Activated CD4-positive, alpha-beta T cell treated with anti-CD3 and anti-CD28 coated beads, Interleukin-2, amount 10 ng/mL, durations not matched to agents 7 days and 5 days (primary cell): ENCODE measurements around the gene TMEM203. TPM values are rescaled to one million over a fixed set of nuclear protein-coding genes. Genes with fewer than 3 reads are reported as not detected.
A peak's percentile ranks its signal among the peaks of the same experiment; 100 is the strongest.

Experiments used
- CTCF ChIA-PET: fragments of 350-600 bp; sonication (Branson Sonifier 250); formaldehyde crosslinking; loops from one replicate; lab custom pipeline; 2021; ENCODE audit warnings: antibody characterized with exemption; lab: Charles Lee
- POLR2A ChIA-PET: fragments of 350-600 bp; sonication (Branson Sonifier 250); formaldehyde crosslinking; loops from one replicate; lab custom pipeline; 2021; ENCODE audit warnings: antibody characterized with exemption; lab: Charles Lee
- DNase-seq: peaks from one replicate; pipeline ENCODE4 v3.0.0-alpha.2; 2020
- H3K27ac Mint-ChIP-seq: one replicate; pipeline ENCODE4 v1.8.0; 2021; ENCODE audit warnings: mild to moderate bottlenecking, moderate library complexity, mixed read lengths
- H3K27me3 Mint-ChIP-seq: one replicate; pipeline ENCODE4 v1.8.0; 2021; ENCODE audit warnings: mixed read lengths
- H3K36me3 Mint-ChIP-seq: one replicate; pipeline ENCODE4 v1.8.0; 2021; ENCODE audit warnings: low read depth, mixed read lengths
- H3K4me1 Mint-ChIP-seq: one replicate; pipeline ENCODE4 v1.8.0; 2021; ENCODE audit warnings: mixed read lengths
- H3K4me3 Mint-ChIP-seq: one replicate; pipeline ENCODE4 v1.8.0; 2021; ENCODE audit warnings: mild to moderate bottlenecking, moderate library complexity, mixed read lengths
- H3K9me3 Mint-ChIP-seq: one replicate; pipeline ENCODE4 v1.8.0; 2021; ENCODE audit warnings: mixed read lengths
- total RNA-seq, 2 experiments: library from RNA; stranded (reverse); gene quantifications; one replicate each; pipeline ENCODE4 v1.2.3, GENCODE V29; 2021

Gene TMEM203
- total RNA-seq, 2 experiments from 2014 or later = 28.5 to 34.0 TPM

GRCh38 chr9:137231372-137232039 lies 26.1 kb upstream of the TMEM203 start:
- Mint-ChIP-seq H3K27me3 (peaks cover 2% of the 10 kb centered on the region), H3K4me1 (peaks cover 3% of the 10 kb centered on the region), H3K27ac (no peak overlapping the region), H3K9me3 (no peaks in the 10 kb centered on the region), H3K36me3 (no peaks in the 10 kb centered on the region), H3K4me3 (no peak overlapping the region)
- ChIA-PET CTCF (interaction anchor here (1.0 kb wide), 1 partner anchor 108 kb away, joined by 3 read pairs; no protein-coding TSS in a partner anchor), POLR2A (no interaction called here)
- no peak for DNase-seq

- Mint-ChIP-seq H3K4me1 (peaks cover 3% of the 10 kb centered on the region), H3K27ac (no peak within 1 kb of the TSS), H3K4me3 (no peak within 1 kb of the TSS), H3K9me3 (no peaks in the 10 kb centered on the region), H3K36me3 (no peaks in the 10 kb centered on the region), H3K27me3 (peaks cover 2% of the 10 kb centered on the region)
- ChIA-PET CTCF (interaction anchor here (0.6 to 1.3 kb wide), 3 partner anchors 144 to 184 kb away, joined by 3 read pairs; partner anchors contain the start of genes MAN1B1 and NPDC1), POLR2A (no interaction called here)
- no peak for DNase-seq
Observed at GRCh38 chr9:137230705-137231371, 25.4 kb upstream of the TMEM203 start, which contains the start of gene SLC34A3. Gene SLC34A3, plus strand, starts transcription at chr9:137230901. Its CDS starts 802 bp downstream, at chr9:137231703.

GRCh38 chr9:137229903-137230704 lies 24.7 kb upstream of the TMEM203 start:
- no peak for DNase-seq
- no peaks in the 10 kb centered on the region for H3K36me3 Mint-ChIP-seq
- H3K4me3 Mint-ChIP-seq = no peak overlapping the region
- POLR2A ChIA-PET = no interaction called here
- CTCF ChIA-PET = interaction anchor here (0.6 to 1.6 kb wide), 5 partner anchors 38 to 184 kb away, joined by 3 read pairs; partner anchors contain the start of genes MAN1B1 and NPDC1
- peaks cover 7% of the 10 kb centered on the region for H3K4me1 Mint-ChIP-seq
- no peaks in the 10 kb centered on the region for H3K9me3 Mint-ChIP-seq
- peaks cover 2% of the 10 kb centered on the region for H3K27me3 Mint-ChIP-seq
- no peak overlapping the region for H3K27ac Mint-ChIP-seq

GRCh38 chr9:137228968-137229896 lies 23.8 kb upstream of the TMEM203 start:
- peaks cover 2% of the 10 kb centered on the region for H3K27me3 Mint-ChIP-seq
- POLR2A ChIA-PET = no interaction called here
- no peaks in the 10 kb centered on the region for H3K36me3 Mint-ChIP-seq
- H3K4me1 Mint-ChIP-seq = peaks cover 11% of the 10 kb centered on the region
- H3K27ac Mint-ChIP-seq = no peak overlapping the region
- DNase-seq = no peak
- H3K9me3 Mint-ChIP-seq = no peaks in the 10 kb centered on the region
- no peak overlapping the region for H3K4me3 Mint-ChIP-seq
- CTCF ChIA-PET = interaction anchor here (1.0 to 1.6 kb wide), 4 partner anchors 38 to 183 kb away, joined by 3 read pairs; partner anchors contain the start of genes MAN1B1 and NPDC1

GRCh38 chr9:137228506-137228967 lies 23.1 kb upstream of the TMEM203 start:
- ChIA-PET CTCF (interaction anchor here (1.0 to 2.4 kb wide), 3 partner anchors 113 to 158 kb away, joined by 3 to 7 read pairs (median 6); no protein-coding TSS in a partner anchor), POLR2A (no interaction called here)
- Mint-ChIP-seq H3K9me3 (no peaks in the 10 kb centered on the region), H3K4me3 (no peak overlapping the region), H3K4me1 (peaks cover 14% of the 10 kb centered on the region), H3K27me3 (peaks cover 2% of the 10 kb centered on the region), H3K27ac (no peak overlapping the region), H3K36me3 (no peaks in the 10 kb centered on the region)
- no peak for DNase-seq

- DNase-seq = no peak
- H3K27ac Mint-ChIP-seq = no peak overlapping the region
- ChIA-PET POLR2A (no interaction called here), CTCF (interaction anchor here (0.7 to 6.0 kb wide), 12 partner anchors 10 to 209 kb away, joined by 3 to 65 read pairs (median 4); partner anchors contain the start of gene TUBB4B)
- H3K4me3 Mint-ChIP-seq = no peak overlapping the region
- peaks cover 2% of the 10 kb centered on the region for H3K27me3 Mint-ChIP-seq
- no peaks in the 10 kb centered on the region for H3K9me3 Mint-ChIP-seq
- H3K36me3 Mint-ChIP-seq = no peaks in the 10 kb centered on the region
- H3K4me1 Mint-ChIP-seq = peaks cover 16% of the 10 kb centered on the region
Observed at GRCh38 chr9:137227853-137228505, 22.5 kb upstream of the TMEM203 start.

GRCh38 chr9:137227054-137227852 lies 21.8 kb upstream of the TMEM203 start, which contains the start of gene RNF224:
Gene RNF224, plus strand, starts transcription at chr9:137227502. Its CDS starts 834 bp downstream, at chr9:137228336.
- Mint-ChIP-seq H3K36me3 (no peaks in the 10 kb centered on the region), H3K27ac (peak within 1 kb of the TSS; percentile 25), H3K4me3 (no peak within 1 kb of the TSS), H3K4me1 (peaks cover 19% of the 10 kb centered on the region), H3K27me3 (peaks cover 2% of the 10 kb centered on the region), H3K9me3 (no peaks in the 10 kb centered on the region)
- DNase-seq = peak; percentile 86
- POLR2A ChIA-PET = no interaction called here
- CTCF ChIA-PET = interaction anchor here (0.6 to 6.0 kb wide), 18 partner anchors 11 to 210 kb away, joined by 3 to 65 read pairs (median 4); partner anchors contain the start of genes TPRN and TUBB4B

GRCh38 chr9:137226338-137227053 lies 21.0 kb upstream of the TMEM203 start:
- Mint-ChIP-seq H3K27ac (peak overlapping the region; percentile 25), H3K4me3 (no peak overlapping the region), H3K9me3 (no peaks in the 10 kb centered on the region), H3K4me1 (peaks cover 19% of the 10 kb centered on the region), H3K27me3 (peaks cover 2% of the 10 kb centered on the region), H3K36me3 (no peaks in the 10 kb centered on the region)
- ChIA-PET POLR2A (no interaction called here), CTCF (interaction anchor here (0.7 to 6.0 kb wide), 11 partner anchors 12 to 191 kb away, joined by 3 to 65 read pairs (median 4); partner anchors contain the start of genes TPRN and TUBB4B)
- DNase-seq = no peak

GRCh38 chr9:137225699-137226331 lies 20.4 kb upstream of the TMEM203 start:
- Mint-ChIP-seq H3K36me3 (no peaks in the 10 kb centered on the region), H3K9me3 (no peaks in the 10 kb centered on the region), H3K4me1 (peaks cover 20% of the 10 kb centered on the region), H3K27ac (peak overlapping the region; percentile 36), H3K27me3 (peaks cover 2% of the 10 kb centered on the region), H3K4me3 (no peak overlapping the region)
- POLR2A ChIA-PET = no interaction called here
- CTCF ChIA-PET = interaction anchor here (1.0 to 6.0 kb wide), 3 partner anchors 12 to 179 kb away, joined by 3 to 65 read pairs (median 3); partner anchors contain the start of gene TUBB4B
- DNase-seq = no peak
